Measurements from ENCODE around the gene NUTM2B.
"Not testable (repeated sequence)": the region's sequence is repeated elsewhere in the genome, so short reads cannot be mapped to it uniquely, and the experiment has no call there.

DNA sequence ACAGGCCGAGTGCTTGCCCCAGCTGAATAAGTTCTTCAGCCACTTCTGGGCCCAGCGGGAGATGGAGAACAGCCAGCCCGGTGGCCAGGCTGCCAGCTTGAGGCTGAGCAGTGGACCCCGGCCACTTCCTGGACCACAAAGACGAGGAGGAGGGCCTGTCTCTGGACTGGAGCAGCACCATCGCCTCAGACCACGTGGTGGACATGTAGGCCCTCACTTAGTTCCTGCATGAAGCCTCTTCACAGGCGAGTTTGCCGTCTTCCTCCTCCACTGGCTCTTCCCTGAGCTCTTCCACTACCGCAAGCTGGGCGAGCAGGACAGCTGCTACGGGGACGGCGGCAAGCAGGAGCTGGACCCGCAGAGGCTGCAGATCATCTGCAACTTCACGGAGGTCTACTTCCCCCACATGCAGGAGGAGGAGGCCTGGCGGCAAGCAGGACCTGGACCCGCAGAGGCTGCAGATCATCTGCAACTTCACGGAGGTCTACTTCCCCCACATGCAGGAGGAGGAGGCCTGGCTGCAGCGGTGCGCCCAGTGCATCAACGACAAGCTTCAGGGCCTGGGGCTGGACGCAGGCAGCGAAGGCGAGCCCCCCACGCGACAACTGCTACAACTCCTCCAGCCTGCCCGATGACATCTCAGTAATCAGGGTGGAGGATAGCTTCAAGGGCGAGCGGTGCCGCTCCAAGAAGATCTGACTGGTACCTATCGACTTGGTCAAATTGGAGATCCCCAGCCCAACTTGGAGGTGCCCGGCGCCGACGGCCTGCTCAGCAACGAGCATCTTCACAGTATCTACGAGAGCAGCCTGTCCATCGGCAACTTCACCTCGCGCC lies 18.9 kb upstream of the NUTM2B start:
- not testable (repeated sequence) for TF ChIP-seq CTCF, POLR2A (IDR thresholded peaks at IDR 0.05)

Data from thyroid gland (tissue), 4 donors.